ENCODE data around the gene STARD10. TPM values are rescaled to one million over a fixed set of nuclear protein-coding genes. Genes with fewer than 3 reads are reported as not detected.

The STARD10 gene
- total RNA-seq, 4 donors from 2014 or later = 42.2 to 83.1 (median 49.4) TPM

- intact Hi-C loops (cut with DNase I) = no loop called here
- 57 to 82% methylated on average over 4 to 5 of the region's 10 CpGs for WGBS, 2 donors
- H3K36me3 ChIP-seq = no peaks in the 10 kb centered on the region
- no peak overlapping the region for H3K27ac ChIP-seq
- peaks cover 9 to 29% (median 10%) of the 10 kb centered on the region in 3 donors for H3K4me1 ChIP-seq
- no peak for DNase-seq
- no peak overlapping the region for H3K4me3 ChIP-seq
- no peaks in the 10 kb centered on the region for H3K27me3 ChIP-seq
- TF ChIP-seq POLR2A (IDR thresholded peaks at IDR 0.05) (no peak), CTCF (IDR thresholded peaks at IDR 0.05) (no peak)
- no peaks in the 10 kb centered on the region for H3K9me3 ChIP-seq
Observed at GRCh38 chr11:72732329-72732728, 61.5 kb downstream of the STARD10 start.

GRCh38 chr11:72730737-72731136 lies 63.1 kb downstream of the STARD10 start:
- Histone ChIP-seq H3K9me3 (no peaks in the 10 kb centered on the region), H3K27me3 (no peaks in the 10 kb centered on the region), H3K36me3 (peaks cover 0 to 11% (median 0%) of the 10 kb centered on the region in 3 donors), H3K4me3 (no peak overlapping the region), H3K4me1 (peaks cover 0 to 14% (median under 1%) of the 10 kb centered on the region in 3 donors), H3K27ac (no peak overlapping the region)
- no peak for DNase-seq
- WGBS, 2 donors = 74 to 79% methylated on average over 2 of the region's 2 CpGs
- intact Hi-C loops (cut with DNase I) = no loop called here
- TF ChIP-seq POLR2A (IDR thresholded peaks at IDR 0.05) = no peak
- no peak for TF ChIP-seq CTCF (IDR thresholded peaks at IDR 0.05)

- 92 to 93% methylated on average over 4 to 5 of the region's 5 CpGs for WGBS, 2 donors
- H3K27ac ChIP-seq = no peak overlapping the region
- peaks cover 0 to 11% (median 0%) of the 10 kb centered on the region in 3 donors for H3K36me3 ChIP-seq
- intact Hi-C loops (cut with DNase I) = no loop called here
- peaks cover 0 to 15% (median 0%) of the 10 kb centered on the region in 3 donors for H3K4me1 ChIP-seq
- no peaks in the 10 kb centered on the region for H3K27me3 ChIP-seq
- H3K4me3 ChIP-seq = no peak overlapping the region
- TF ChIP-seq POLR2A (IDR thresholded peaks at IDR 0.05) (no peak), CTCF (IDR thresholded peaks at IDR 0.05) (no peak)
- DNase-seq = no peak
- no peaks in the 10 kb centered on the region for H3K9me3 ChIP-seq
Observed at GRCh38 chr11:72730243-72730642, 63.6 kb downstream of the STARD10 start.

GRCh38 chr11:72727521-72727920 lies 66.3 kb downstream of the STARD10 start:
- intact Hi-C loops (cut with DNase I) = loop anchor here (5.0 kb wide), 2 partner anchors 65 to 450 kb away; partner anchors contain the start of gene STARD10
- DNase-seq = no peak
- H3K36me3 ChIP-seq = peaks cover 0 to 11% (median 0%) of the 10 kb centered on the region in 3 donors
- peaks cover 9 to 37% (median 21%) of the 10 kb centered on the region in 3 donors for H3K4me1 ChIP-seq
- no peak for TF ChIP-seq POLR2A (IDR thresholded peaks at IDR 0.05)
- no peak for TF ChIP-seq CTCF (IDR thresholded peaks at IDR 0.05)
- WGBS, 2 donors = 50 to 75% methylated on average over 1 to 2 of the region's 4 CpGs
- no peak overlapping the region for H3K4me3 ChIP-seq
- no peaks in the 10 kb centered on the region for H3K27me3 ChIP-seq
- H3K27ac ChIP-seq = no peak overlapping the region
- H3K9me3 ChIP-seq = no peaks in the 10 kb centered on the region

- no peaks in the 10 kb centered on the region for H3K9me3 ChIP-seq
- WGBS, 2 donors = 82 to 97% methylated on average over 11 to 17 of the region's 40 CpGs
- no peak overlapping the region for H3K4me3 ChIP-seq
- no peaks in the 10 kb centered on the region for H3K27me3 ChIP-seq
- intact Hi-C loops (cut with DNase I) = loop anchor here (5.0 kb wide), 2 partner anchors 66 to 451 kb away; partner anchors contain the start of gene STARD10
- H3K36me3 ChIP-seq = peaks cover 0 to 11% (median 0%) of the 10 kb centered on the region in 3 donors
- no peak for DNase-seq
- peaks cover 10 to 42% (median 23%) of the 10 kb centered on the region in 3 donors for H3K4me1 ChIP-seq
- no peak overlapping the region for H3K27ac ChIP-seq
- TF ChIP-seq CTCF (IDR thresholded peaks at IDR 0.05) = no peak
- TF ChIP-seq POLR2A (IDR thresholded peaks at IDR 0.05) = no peak
Observed at GRCh38 chr11:72726266-72727220, 67.3 kb downstream of the STARD10 start.

Data from esophagus squamous epithelium (tissue), 5 donors.